Left hindlimb (tissue), 1 donor: ENCODE data around the gene VAMP4.

Source experiments
- DNase-seq: peaks from one replicate; pipeline ENCODE4 v3.0.0-alpha.2; 2018

VAMP4 gene

GRCh38 chr1:171741872-171742576 is at the start of gene VAMP4:
VAMP4 (minus strand) TSS chr1:171742065; CDS start chr1:171738414, 3,651 bp downstream.
- DNase-seq: peak; percentile 92

GRCh38 chr1:171790318-171790717 is 48.5 kb upstream of the VAMP4 start:
- DNase-seq: no peak

- no peak for DNase-seq
Observed at GRCh38 chr1:171788696-171789095, 46.8 kb upstream of the VAMP4 start.

- DNase-seq: no peak
Observed at GRCh38 chr1:171787686-171788480, 46.0 kb upstream of the VAMP4 start.

GRCh38 chr1:171786534-171786933 is 44.7 kb upstream of the VAMP4 start:
- no peak for DNase-seq

GRCh38 chr1:171785766-171786165 is 43.9 kb upstream of the VAMP4 start:
- no peak for DNase-seq

- no peak for DNase-seq
Observed at GRCh38 chr1:171784784-171785183, 42.9 kb upstream of the VAMP4 start.

GRCh38 chr1:171783816-171784530 is 42.1 kb upstream of the VAMP4 start:
- DNase-seq: no peak

- DNase-seq: peak; percentile 100
Observed at GRCh38 chr1:171781176-171781875, 39.5 kb upstream of the VAMP4 start, which contains the start of gene METTL13. METTL13 (plus strand) TSS chr1:171781660; CDS start chr1:171781968, 308 bp downstream.

GRCh38 chr1:171780583-171781175 is 38.8 kb upstream of the VAMP4 start:
- no peak for DNase-seq

- DNase-seq: no peak
Observed at GRCh38 chr1:171772312-171772711, 30.4 kb upstream of the VAMP4 start.

GRCh38 chr1:171769754-171770153 is 27.9 kb upstream of the VAMP4 start:
- DNase-seq: no peak

- no peak for DNase-seq
Observed at GRCh38 chr1:171769171-171769570, 27.3 kb upstream of the VAMP4 start.

- no peak for DNase-seq
Observed at GRCh38 chr1:171763764-171764163, 21.9 kb upstream of the VAMP4 start.

- DNase-seq: no peak
Observed at GRCh38 chr1:171762143-171762563, 20.3 kb upstream of the VAMP4 start.

GRCh38 chr1:171758011-171758410 is 16.1 kb upstream of the VAMP4 start:
- DNase-seq: no peak

- no peak for DNase-seq
Observed at GRCh38 chr1:171756856-171757255, 15.0 kb upstream of the VAMP4 start.

- no peak for DNase-seq
Observed at GRCh38 chr1:171754971-171755370, 13.1 kb upstream of the VAMP4 start.

GRCh38 chr1:171754353-171754705 is 12.5 kb upstream of the VAMP4 start:
- no peak for DNase-seq

- DNase-seq: no peak
Observed at GRCh38 chr1:171753685-171754352, 12.0 kb upstream of the VAMP4 start.

GRCh38 chr1:171753182-171753581 is 11.3 kb upstream of the VAMP4 start:
- no peak for DNase-seq

GRCh38 chr1:171751221-171751620 is 9.4 kb upstream of the VAMP4 start:
- DNase-seq: no peak
